Thoracic aorta (tissue), 2 donors: ENCODE measurements around the gene CIROP. TPM values are rescaled to one million over a fixed set of nuclear protein-coding genes. Genes with fewer than 3 reads are reported as not detected.

ENCODE experiments used
- ATAC-seq: fragments of 150-250 bp; one replicate; pipeline ENCODE4 v1.8.0; 2017; ENCODE audit warnings: low read depth; ENCODE audit not compliant: insufficient number of reproducible peaks, low FRiP score
- DNase-seq: peaks from one replicate; pipeline ENCODE4 v3.0.0-alpha.2; 2020; ENCODE audit warnings: low spot score
- H3K27ac ChIP-seq, 2 donors: fragments of 200-600 bp; sonication (generic); 1 replicate in 1 of 2; 2 replicates in 1 of 2; pipeline ENCODE4 v1.5.1; 2016; ENCODE audit warnings: mild to moderate bottlenecking in 2 of 2, moderate library complexity in 2 of 2
- H3K27me3 ChIP-seq: fragments of 200-600 bp; sonication (generic); replicated peaks from 2 replicates; pipeline ENCODE4 v1.6.0; 2016; ENCODE audit warnings: mild to moderate bottlenecking; ENCODE audit not compliant: insufficient read depth
- H3K36me3 ChIP-seq: fragments of 200-600 bp; sonication (generic); one replicate; pipeline ENCODE4 v1.5.1; 2016
- H3K4me1 ChIP-seq, 2 donors: fragments of 200-600 bp; sonication (generic); 1 replicate in 1 of 2; 2 replicates in 1 of 2; pipeline versions ENCODE4 v1.5.1 to v1.6.0; 2016; ENCODE audit warnings: low read depth in 2 of 2, mild to moderate bottlenecking in 1 of 2; ENCODE audit not compliant: control insufficient read depth in 1 of 2
- H3K4me3 ChIP-seq: fragments of 200-600 bp; sonication (generic); 2 replicates; pipeline ENCODE4 v1.5.1; 2016; ENCODE audit warnings: mild to moderate bottlenecking
- H3K9me3 ChIP-seq: fragments of 200-600 bp; sonication (generic); 2 replicates; pipeline ENCODE4 v1.5.1; 2016
- total RNA-seq, 2 donors: library from RNA; depleted of rRNA; stranded (reverse); fragments of >200 nt; gene quantifications; one replicate each; pipeline versions ENCODE4 v1.1.0 to v1.2.3, GENCODE V29; 2016
- TF ChIP-seq, protein P1 (sequence below): fragments of 200-600 bp; sonication (generic); IDR thresholded peaks from one replicate; pipeline ENCODE4 v1.5.1; 2019; ENCODE audit warnings: antibody characterized with exemption

Gene CIROP
- total RNA-seq, 2 donors from 2014 or later = 1.1 TPM; not detected in 1

DNA sequence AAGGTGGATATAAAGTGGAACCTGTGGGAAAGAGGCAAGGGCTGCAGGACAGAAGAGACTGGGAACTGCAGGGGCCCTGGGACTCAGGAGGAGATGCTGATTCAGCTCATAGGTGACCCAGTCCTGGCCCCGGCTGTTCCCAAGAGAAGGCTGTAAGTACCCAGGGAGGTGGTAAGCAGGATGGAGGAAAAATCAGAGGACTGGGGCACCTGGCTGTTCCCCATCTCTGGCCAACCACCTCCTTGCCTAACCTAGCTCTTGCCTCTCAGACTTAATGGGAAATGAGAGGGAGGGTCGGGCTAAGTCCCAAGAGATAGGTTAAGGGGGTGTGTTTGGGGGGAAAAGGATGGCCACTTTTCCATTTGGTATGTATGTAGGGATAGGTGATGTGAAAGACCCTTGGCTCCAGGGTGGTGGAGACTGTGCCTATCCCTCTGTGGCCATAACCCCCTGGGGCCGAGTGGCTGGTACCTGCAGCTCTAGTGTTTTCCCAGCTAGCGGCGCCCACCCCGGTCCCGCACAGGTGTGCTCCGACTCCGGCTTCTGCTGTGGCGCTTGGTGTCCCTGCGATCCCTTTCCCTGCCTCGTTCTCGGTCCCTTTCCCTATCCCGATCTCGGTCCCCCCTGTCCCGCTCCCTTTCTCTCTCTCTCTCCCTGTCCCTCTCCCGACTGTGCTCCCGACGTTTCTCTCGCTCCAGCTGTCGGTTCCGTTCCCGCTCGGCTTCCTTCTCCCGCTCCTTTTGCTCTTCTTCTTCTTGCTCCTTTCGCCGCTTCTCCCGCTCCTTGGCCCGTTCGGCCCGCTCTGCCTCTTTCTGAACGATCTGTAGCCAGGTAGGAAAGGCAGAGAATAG is 45.9 kb downstream of the CIROP start:
- Histone ChIP-seq H3K27me3 (no peaks in the 10 kb centered on the region), H3K9me3 (no peaks in the 10 kb centered on the region), H3K36me3 (peaks cover 36% of the 10 kb centered on the region), H3K4me3 (no peak overlapping the region), H3K4me1 (peaks cover 13 to 19% of the 10 kb centered on the region in 2 donors), H3K27ac (no peak overlapping the region)
- DNase-seq (no peak), ATAC-seq (no peak)
- TF ChIP-seq, protein P1, sequence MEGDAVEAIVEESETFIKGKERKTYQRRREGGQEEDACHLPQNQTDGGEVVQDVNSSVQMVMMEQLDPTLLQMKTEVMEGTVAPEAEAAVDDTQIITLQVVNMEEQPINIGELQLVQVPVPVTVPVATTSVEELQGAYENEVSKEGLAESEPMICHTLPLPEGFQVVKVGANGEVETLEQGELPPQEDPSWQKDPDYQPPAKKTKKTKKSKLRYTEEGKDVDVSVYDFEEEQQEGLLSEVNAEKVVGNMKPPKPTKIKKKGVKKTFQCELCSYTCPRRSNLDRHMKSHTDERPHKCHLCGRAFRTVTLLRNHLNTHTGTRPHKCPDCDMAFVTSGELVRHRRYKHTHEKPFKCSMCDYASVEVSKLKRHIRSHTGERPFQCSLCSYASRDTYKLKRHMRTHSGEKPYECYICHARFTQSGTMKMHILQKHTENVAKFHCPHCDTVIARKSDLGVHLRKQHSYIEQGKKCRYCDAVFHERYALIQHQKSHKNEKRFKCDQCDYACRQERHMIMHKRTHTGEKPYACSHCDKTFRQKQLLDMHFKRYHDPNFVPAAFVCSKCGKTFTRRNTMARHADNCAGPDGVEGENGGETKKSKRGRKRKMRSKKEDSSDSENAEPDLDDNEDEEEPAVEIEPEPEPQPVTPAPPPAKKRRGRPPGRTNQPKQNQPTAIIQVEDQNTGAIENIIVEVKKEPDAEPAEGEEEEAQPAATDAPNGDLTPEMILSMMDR = no peak

DNA sequence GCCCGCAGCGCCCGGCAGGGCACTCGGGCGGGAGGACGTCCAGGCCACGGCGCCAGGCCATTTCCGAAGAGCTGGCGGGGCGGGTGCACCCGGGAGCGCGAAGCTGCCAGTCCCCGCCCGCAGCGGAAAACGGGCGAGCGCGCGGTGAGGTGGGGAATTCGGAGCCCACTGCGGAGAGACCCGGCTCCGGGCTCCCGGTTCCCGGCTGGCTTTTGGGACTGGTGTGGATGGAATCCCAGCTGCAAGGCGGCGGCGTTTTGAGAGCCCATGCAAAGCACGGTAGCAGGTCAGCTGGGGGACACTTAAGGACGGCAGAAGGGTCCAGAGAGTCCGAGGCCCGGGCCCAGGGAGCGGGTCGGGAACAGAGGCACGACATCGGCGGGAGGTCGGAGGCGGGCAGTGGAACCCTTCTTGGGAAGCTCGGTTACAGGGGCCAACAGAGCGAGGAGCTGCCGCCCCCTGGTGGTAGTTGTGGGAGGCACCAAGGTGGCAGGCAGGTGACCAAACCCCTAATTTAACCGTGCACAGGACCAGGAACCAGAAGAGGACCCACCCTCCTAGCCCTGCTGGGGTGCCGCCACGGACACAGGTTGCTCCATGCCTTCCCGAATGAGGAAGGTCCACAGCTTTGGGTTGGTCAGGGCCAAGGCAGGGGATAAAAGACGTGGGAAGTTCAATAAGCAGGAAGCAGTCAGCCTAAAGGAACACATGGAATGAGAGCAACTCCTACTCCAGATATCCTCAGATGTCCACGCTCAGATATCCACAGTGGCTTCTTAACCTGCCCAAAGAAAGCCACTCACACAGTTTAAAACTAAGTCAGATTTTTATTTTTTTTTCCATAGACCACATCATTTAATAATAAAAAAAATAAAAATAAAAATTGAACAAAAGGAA is 46.8 kb downstream of the CIROP start:
- Histone ChIP-seq H3K4me3 (peak overlapping the region; percentile 87), H3K9me3 (no peaks in the 10 kb centered on the region), H3K27me3 (no peaks in the 10 kb centered on the region), H3K27ac (peak overlapping the region; percentile 38 to 52), H3K36me3 (peaks cover 29% of the 10 kb centered on the region), H3K4me1 (peaks cover 13 to 19% of the 10 kb centered on the region in 2 donors)
- ATAC-seq (peak; percentile 61), DNase-seq (peak; percentile 44)
- TF ChIP-seq, protein P1 = peak; percentile 92

DNA sequence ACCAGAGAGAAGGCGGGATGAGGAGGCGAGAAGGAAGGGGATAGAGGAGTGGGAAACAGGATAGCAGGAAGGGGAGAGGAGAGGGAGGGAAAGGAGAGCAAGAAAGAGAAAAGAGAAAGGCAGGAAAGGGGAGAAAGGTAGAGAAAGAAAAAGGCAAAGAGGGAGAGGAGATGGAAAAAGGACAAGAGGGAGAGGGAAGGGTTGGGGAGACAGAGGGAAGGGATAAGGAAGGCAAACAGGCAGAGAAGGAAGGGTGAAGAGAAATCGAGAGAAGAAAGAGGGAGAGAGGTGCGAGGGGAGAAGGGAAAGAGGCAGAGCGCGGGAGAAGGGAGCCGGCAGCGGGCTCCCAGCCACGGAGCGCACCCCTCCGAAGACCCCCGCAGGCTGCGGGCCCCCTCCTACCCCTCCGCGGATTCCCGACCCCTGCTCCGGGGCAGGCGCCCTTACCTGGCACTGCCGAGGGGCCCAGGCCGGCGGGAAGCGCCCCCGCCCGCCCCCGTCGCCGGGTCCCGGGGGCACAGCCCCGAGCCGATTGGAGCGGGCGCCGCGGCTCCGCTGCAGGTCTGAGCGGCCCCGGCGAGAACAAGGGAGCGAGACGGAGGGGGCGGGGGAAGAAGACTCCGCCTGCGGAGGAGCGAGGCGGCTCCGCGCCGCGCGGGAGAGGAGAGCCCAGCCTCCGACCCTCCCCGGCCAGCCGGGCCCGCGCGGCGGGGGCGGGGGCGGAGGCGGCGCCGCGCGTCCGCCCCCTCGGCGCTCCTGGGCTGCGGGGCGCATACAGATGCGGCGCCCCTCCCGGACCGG is 47.6 kb downstream of the CIROP start, which contains the start of gene CDH24:
Gene CDH24, minus strand, starts transcription at position 565 of the 801 bp plus-strand sequence. CDS start 1,787 bp downstream, outside the sequence.
- ATAC-seq = peak; percentile 26
- H3K27ac ChIP-seq = peak within 1 kb of the TSS; percentile 38 to 52
- TF ChIP-seq, protein P1 = no peak
- peaks cover 20% of the 10 kb centered on the region for H3K36me3 ChIP-seq
- peak within 1 kb of the TSS; percentile 87 for H3K4me3 ChIP-seq
- DNase-seq = no peak
- no peaks in the 10 kb centered on the region for H3K9me3 ChIP-seq
- peaks cover 9 to 16% of the 10 kb centered on the region in 2 donors for H3K4me1 ChIP-seq
- no peaks in the 10 kb centered on the region for H3K27me3 ChIP-seq

DNA sequence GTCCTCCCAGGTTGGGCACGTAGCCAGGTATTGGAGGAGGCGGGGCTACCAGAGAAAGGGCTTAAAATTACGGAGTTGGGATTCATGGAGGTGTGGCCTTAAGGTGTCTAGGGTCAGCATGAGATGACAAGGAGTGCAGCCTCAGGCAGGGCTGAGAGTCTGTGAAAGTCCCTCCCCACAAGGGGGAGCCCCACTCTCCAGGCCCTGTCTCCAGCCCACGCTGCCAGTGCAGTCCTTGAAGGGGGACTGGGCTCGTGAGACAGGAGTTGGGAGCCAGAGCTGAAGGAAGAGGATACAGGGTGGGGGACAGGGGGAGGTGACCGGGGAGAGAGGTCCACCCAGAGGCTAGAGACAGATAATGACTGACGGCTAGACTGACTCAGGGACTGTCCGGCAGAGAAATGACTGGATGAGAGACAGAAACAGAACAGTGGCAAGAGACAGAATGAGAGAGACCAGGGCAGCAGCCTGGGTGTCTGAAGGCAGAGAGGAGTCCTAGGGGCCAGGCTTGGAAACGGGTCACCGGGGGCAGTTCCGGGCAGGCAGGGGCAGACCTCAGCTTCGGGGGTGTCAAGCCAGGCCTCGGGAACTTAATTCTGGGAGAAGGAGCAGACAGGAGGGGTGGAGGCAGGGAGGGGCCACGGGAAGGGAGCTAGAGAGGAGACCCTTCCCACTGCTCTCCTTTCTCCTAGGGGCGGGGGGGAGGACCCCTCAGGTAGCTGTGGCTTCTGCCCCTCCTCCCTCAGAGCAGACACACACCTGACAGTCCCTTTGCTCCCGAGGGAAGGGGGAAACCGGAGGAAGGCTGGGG is 48.4 kb downstream of the CIROP start:
- H3K4me1 ChIP-seq = peaks cover 6 to 11% of the 10 kb centered on the region in 2 donors
- H3K9me3 ChIP-seq = no peaks in the 10 kb centered on the region
- H3K4me3 ChIP-seq = peak overlapping the region; percentile 87
- peaks cover 16% of the 10 kb centered on the region for H3K36me3 ChIP-seq
- DNase-seq (no peak), ATAC-seq (no peak)
- H3K27me3 ChIP-seq = no peaks in the 10 kb centered on the region
- H3K27ac ChIP-seq = no peak overlapping the region
- TF ChIP-seq, protein P1 = peak; percentile 46
